OCI-LY1 (cell line): ENCODE measurements around the gene F2.

Experiments used
- EZH2 ChIP-seq: fragments of 200-600 bp; sonication (generic), shearing (Covaris generic); IDR thresholded peaks from 2 replicates; pipeline ENCODE4 v1.8.0; 2017; ENCODE audit warnings: borderline replicate concordance, mixed run types, mild to moderate bottlenecking, antibody characterized with exemption, low read length, moderate library complexity, mixed read lengths
- TF ChIP-seq, protein P1 (sequence below): fragments of 200-600 bp; sonication (generic), shearing (Covaris generic); IDR thresholded peaks from 2 replicates; pipeline ENCODE4 v1.5.1; 2017; ENCODE audit warnings: mild to moderate bottlenecking, antibody characterized with exemption, low read length, moderate library complexity, mixed read lengths

DNA sequence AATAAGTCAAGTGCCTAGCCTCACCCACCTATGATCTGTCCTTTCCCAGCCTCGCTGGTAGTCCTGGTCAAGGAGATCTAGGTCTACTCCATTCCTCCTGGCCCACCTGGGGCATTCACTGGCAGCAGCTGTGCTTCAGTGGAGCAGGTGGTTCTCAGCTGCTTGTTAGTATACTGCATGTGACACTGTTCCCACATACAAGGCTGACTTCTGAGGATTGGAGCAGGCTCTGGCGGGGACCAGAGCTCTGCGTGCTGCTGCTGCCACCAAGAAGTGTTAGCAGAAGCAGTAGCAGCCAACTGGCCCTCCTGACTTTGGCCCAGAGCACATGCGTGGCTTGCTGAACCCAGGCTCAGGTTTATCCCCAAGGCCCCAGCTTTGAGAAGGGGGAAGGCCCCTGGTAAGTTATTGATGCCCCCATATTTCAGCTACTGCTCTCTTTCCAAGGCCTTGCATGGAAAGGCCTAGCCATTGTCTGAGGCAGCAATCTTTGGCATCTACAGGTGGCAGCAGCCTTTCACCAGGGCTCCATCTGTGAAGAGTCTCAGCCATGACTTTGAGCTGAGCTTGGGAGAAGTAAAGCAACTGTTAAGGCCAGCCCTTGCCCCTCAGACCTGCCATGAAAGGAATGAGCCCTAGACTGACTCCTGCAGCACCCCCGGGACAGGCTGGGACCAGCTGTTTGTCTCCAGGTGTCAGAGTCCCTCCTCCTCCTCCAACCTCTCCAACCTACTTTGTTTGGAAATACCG is 45.1 kb upstream of the F2 start:
- TF ChIP-seq, protein P1, sequence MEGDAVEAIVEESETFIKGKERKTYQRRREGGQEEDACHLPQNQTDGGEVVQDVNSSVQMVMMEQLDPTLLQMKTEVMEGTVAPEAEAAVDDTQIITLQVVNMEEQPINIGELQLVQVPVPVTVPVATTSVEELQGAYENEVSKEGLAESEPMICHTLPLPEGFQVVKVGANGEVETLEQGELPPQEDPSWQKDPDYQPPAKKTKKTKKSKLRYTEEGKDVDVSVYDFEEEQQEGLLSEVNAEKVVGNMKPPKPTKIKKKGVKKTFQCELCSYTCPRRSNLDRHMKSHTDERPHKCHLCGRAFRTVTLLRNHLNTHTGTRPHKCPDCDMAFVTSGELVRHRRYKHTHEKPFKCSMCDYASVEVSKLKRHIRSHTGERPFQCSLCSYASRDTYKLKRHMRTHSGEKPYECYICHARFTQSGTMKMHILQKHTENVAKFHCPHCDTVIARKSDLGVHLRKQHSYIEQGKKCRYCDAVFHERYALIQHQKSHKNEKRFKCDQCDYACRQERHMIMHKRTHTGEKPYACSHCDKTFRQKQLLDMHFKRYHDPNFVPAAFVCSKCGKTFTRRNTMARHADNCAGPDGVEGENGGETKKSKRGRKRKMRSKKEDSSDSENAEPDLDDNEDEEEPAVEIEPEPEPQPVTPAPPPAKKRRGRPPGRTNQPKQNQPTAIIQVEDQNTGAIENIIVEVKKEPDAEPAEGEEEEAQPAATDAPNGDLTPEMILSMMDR: no peak
- TF ChIP-seq EZH2: no peak
